GM18861 (cell line): ENCODE data around the gene ADGRD2.

Experiments
- ATAC-seq: cut with Tn5 transposase; IDR thresholded peaks from one replicate; pipeline ENCODE4 v1.9.1; 2021; ENCODE audit not compliant: unreplicated experiment

Gene ADGRD2

GRCh38 chr9:124479371-124479770 lies 29.1 kb downstream of the ADGRD2 start:
- no peak for ATAC-seq

GRCh38 chr9:124479947-124480620 lies 29.8 kb downstream of the ADGRD2 start:
- no peak for ATAC-seq

GRCh38 chr9:124480621-124480981 lies 30.4 kb downstream of the ADGRD2 start:
- no peak for ATAC-seq

- no peak for ATAC-seq
These were observed 30.9 kb downstream of the ADGRD2 start for GRCh38 chr9:124481115-124481514.

- ATAC-seq: no peak
These were observed 32.3 kb downstream of the ADGRD2 start for GRCh38 chr9:124482431-124483031.

GRCh38 chr9:124483481-124483880 lies 33.2 kb downstream of the ADGRD2 start:
- no peak for ATAC-seq

- no peak for ATAC-seq
These were observed 35.0 kb downstream of the ADGRD2 start for GRCh38 chr9:124485201-124485600.

- no peak for ATAC-seq
These were observed 35.7 kb downstream of the ADGRD2 start for GRCh38 chr9:124485936-124486335.

GRCh38 chr9:124486778-124487259 lies 36.6 kb downstream of the ADGRD2 start:
- ATAC-seq: no peak

GRCh38 chr9:124487260-124488182 lies 37.3 kb downstream of the ADGRD2 start:
- ATAC-seq: no peak

GRCh38 chr9:124488641-124489210 lies 38.5 kb downstream of the ADGRD2 start:
- no peak for ATAC-seq

GRCh38 chr9:124489222-124489621 lies 39.0 kb downstream of the ADGRD2 start:
- ATAC-seq: no peak

GRCh38 chr9:124490004-124490403 lies 39.8 kb downstream of the ADGRD2 start:
- ATAC-seq: no peak

GRCh38 chr9:124491049-124491975 lies 41.1 kb downstream of the ADGRD2 start:
- ATAC-seq: no peak

- no peak for ATAC-seq
These were observed 42.6 kb downstream of the ADGRD2 start for GRCh38 chr9:124492818-124493217.

GRCh38 chr9:124493218-124493617 lies 43.0 kb downstream of the ADGRD2 start:
- no peak for ATAC-seq

GRCh38 chr9:124493794-124494479 lies 43.7 kb downstream of the ADGRD2 start:
- no peak for ATAC-seq

- no peak for ATAC-seq
These were observed 45.1 kb downstream of the ADGRD2 start for GRCh38 chr9:124495126-124496074.

- ATAC-seq: no peak
These were observed 45.8 kb downstream of the ADGRD2 start for GRCh38 chr9:124496075-124496449.
